B cell (primary cell): Measurements from ENCODE around the gene GRM3. TPM values are rescaled to one million over a fixed set of nuclear protein-coding genes. Genes with fewer than 3 reads are reported as not detected.

Experiments used
- ATAC-seq: fragments of 200-7000 bp; cut with Tn5 transposase; one replicate; pipeline ENCODE4 v1.10.0; 2021; ENCODE audit warnings: low read depth, mild to moderate bottlenecking, moderate number of reproducible peaks, moderate library complexity
- CTCF ChIA-PET: fragments of 350-600 bp; sonication (Branson Sonifier 250); formaldehyde crosslinking; loops from one replicate; lab custom pipeline; 2021; ENCODE audit warnings: antibody characterized with exemption, inconsistent platforms; lab: Charles Lee
- POLR2A ChIA-PET: fragments of 350-600 bp; sonication (Branson Sonifier 250); formaldehyde crosslinking; loops from one replicate; lab custom pipeline; 2021; ENCODE audit warnings: antibody characterized with exemption; lab: Charles Lee
- DNase-seq: peaks from one replicate; pipeline ENCODE4 v3.0.0; 2013
- H2AFZ ChIP-seq: 2 replicates; pipeline ENCODE4 v1.6.1; 2012; ENCODE audit warnings: mild to moderate bottlenecking, low read depth, low read length; ENCODE audit not compliant: insufficient read depth, poor library complexity, severe bottlenecking
- H3K27ac ChIP-seq, 2 donors: 1 replicate in 1 of 2; 2 replicates in 1 of 2; pipeline ENCODE4 v1.5.1; 2012 to 2013; ENCODE audit warnings: low read length in 2 of 2, mild to moderate bottlenecking in 2 of 2, moderate library complexity in 1 of 2
- H3K27me3 ChIP-seq, 4 experiments: fragments of 200-600 bp in 1 of 4; sonication (generic) in 1 of 4; replicated peaks in 1 of 4; 1 replicate in 2 of 4; 2 replicates in 2 of 4; pipeline versions ENCODE4 v1.6.1 to v1.7.0; 2013 to 2016; ENCODE audit warnings: low read length in 3 of 4, mild to moderate bottlenecking in 2 of 4, mixed read lengths in 1 of 4, moderate library complexity in 1 of 4; ENCODE audit not compliant: insufficient read depth in 4 of 4, control insufficient read depth in 3 of 4; ENCODE audit errors: control extremely low read depth in 1 of 4
- H3K36me3 ChIP-seq, 2 experiments: replicated peaks in 1 of 2; 1 replicate in 1 of 2; 2 replicates in 1 of 2; pipeline versions ENCODE4 v1.6.1 to v1.7.1; 2013; ENCODE audit warnings: low read length in 1 of 2; ENCODE audit not compliant: insufficient read depth in 2 of 2, control insufficient read depth in 1 of 2; ENCODE audit errors: control extremely low read depth in 1 of 2, extremely low read depth in 1 of 2
- H3K4me1 ChIP-seq, 2 donors: fragments of 200-600 bp in 1 of 2; sonication (generic) in 1 of 2; 1 replicate in 1 of 2; 2 replicates in 1 of 2; pipeline versions ENCODE4 v1.5.1 to v1.6.1; 2013 to 2017; ENCODE audit warnings: low read length in 2 of 2; ENCODE audit not compliant: control insufficient read depth in 2 of 2, insufficient read depth in 2 of 2
- H3K4me2 ChIP-seq: replicated peaks from 2 replicates; pipeline ENCODE3; 2012; ENCODE audit warnings: mild to moderate bottlenecking, low read depth, low read length; ENCODE audit not compliant: poor library complexity, severe bottlenecking
- H3K4me3 ChIP-seq, 5 experiments: fragments of 200-600 bp in 1 of 5; sonication (generic) in 1 of 5; 1 replicate in 3 of 5; 2 replicates in 2 of 5; pipeline versions ENCODE4 v1.5.1 to v1.7.0; 2011 to 2016; ENCODE audit warnings: low read length in 4 of 5, mild to moderate bottlenecking in 4 of 5, low read depth in 2 of 5, control low read depth in 1 of 5, moderate library complexity in 1 of 5; ENCODE audit not compliant: insufficient read depth in 1 of 5; ENCODE audit errors: control extremely low read depth in 1 of 5, extremely low read depth in 1 of 5
- H3K79me2 ChIP-seq: fragments of 200-600 bp; sonication (generic); one replicate; pipeline ENCODE4 v1.6.0; 2016; ENCODE audit warnings: low read length; ENCODE audit not compliant: control insufficient read depth, insufficient read depth
- H3K9ac ChIP-seq: fragments of 200-600 bp; sonication (generic); 2 replicates; pipeline ENCODE4 v1.6.1; 2017; ENCODE audit warnings: mild to moderate bottlenecking, low read length, moderate library complexity
- H3K9me3 ChIP-seq, 3 donors: one replicate each; pipeline versions ENCODE4 v1.6.1 to v1.7.1; 2013; ENCODE audit warnings: low read length in 2 of 3; ENCODE audit not compliant: control insufficient read depth in 2 of 3, insufficient read depth in 1 of 3; ENCODE audit errors: control extremely low read depth in 1 of 3
- H4K20me1 ChIP-seq: 2 replicates; pipeline ENCODE4 v1.6.0; 2012; ENCODE audit warnings: mild to moderate bottlenecking, low read length; ENCODE audit not compliant: insufficient read depth, control insufficient read depth, poor library complexity, severe bottlenecking
- H3K27ac Mint-ChIP-seq: one replicate; pipeline ENCODE4 v1.8.0; 2021; ENCODE audit warnings: mixed read lengths
- H3K27me3 Mint-ChIP-seq: one replicate; pipeline ENCODE4 v1.8.0; 2021; ENCODE audit warnings: mixed read lengths
- H3K4me1 Mint-ChIP-seq: one replicate; pipeline ENCODE4 v1.8.0; 2021; ENCODE audit warnings: mixed read lengths
- H3K4me3 Mint-ChIP-seq: one replicate; pipeline ENCODE4 v1.8.0; 2021; ENCODE audit warnings: mixed read lengths
- H3K9me3 Mint-ChIP-seq: one replicate; pipeline ENCODE4 v1.8.0; 2022; ENCODE audit warnings: mixed read lengths; ENCODE audit not compliant: insufficient read depth
- EZH2 ChIP-seq: IDR thresholded peaks from 2 replicates; pipeline ENCODE4 v1.6.1; 2012; ENCODE audit warnings: borderline replicate concordance, low read depth, mild to moderate bottlenecking, moderate library complexity, low read length; ENCODE audit not compliant: insufficient read depth, poor library complexity, severe bottlenecking
- WGBS: methylation state at CpG from one replicate; pipeline ENCODE4 v1.1.5; 2013; ENCODE audit warnings: missing lambda C conversion rate; ENCODE audit not compliant: insufficient coverage; 5-methylcytosine and 5-hydroxymethylcytosine counted together
- intact Hi-C: fragments of 100-400 bp; cut with micrococcal nuclease; formaldehyde crosslinking; loops from one replicate; pipeline ENCODE4 v1.10.0; 2022
- polyA plus RNA-seq: library from polyadenylated mRNA; depleted of rRNA; stranded (reverse); fragments of >200 nt; gene quantifications from 2 replicates; pipeline ENCODE4 v1.2.3, GENCODE V29; 2012
- total RNA-seq, 2 donors: library from RNA; stranded (reverse); fragments of 120-200 nt in 1 of 2; gene quantifications; 1 replicate in 1 of 2; 2 replicates in 1 of 2; pipeline versions ENCODE4 v1.2.3 to v1.2.4, GENCODE V29; 2013 to 2022
- TF ChIP-seq, protein P1 (sequence below): fragments of 200-600 bp; IDR thresholded peaks from one replicate; pipeline ENCODE4 v1.8.0; 2022; ENCODE audit warnings: antibody characterized with exemption, mild to moderate bottlenecking

The GRM3 gene
- total and polyA plus RNA-seq, 2 donors (not counting 1 experiment from before 2014, with no cell fraction given): not detected

DNA sequence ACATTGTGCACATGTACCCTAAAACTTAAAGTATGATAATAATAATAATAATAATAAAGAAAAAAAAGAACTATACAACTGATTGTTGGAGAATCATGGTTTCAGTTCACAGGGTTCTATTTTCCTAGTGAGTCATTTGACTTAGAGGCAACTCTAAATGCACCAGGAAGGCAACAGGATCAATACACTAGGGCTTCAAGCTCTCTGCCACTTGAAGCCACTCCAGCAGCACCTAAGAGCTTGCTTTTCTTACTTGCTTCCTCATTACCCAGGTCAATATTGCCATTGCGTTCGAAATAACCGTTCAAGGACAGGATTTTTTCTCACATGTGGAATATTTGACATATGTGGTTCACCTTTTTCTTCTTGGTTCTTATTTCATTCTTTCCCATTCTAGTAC lies 189.7 kb downstream of the GRM3 start:
- intact Hi-C loops: no loop called here

DNA sequence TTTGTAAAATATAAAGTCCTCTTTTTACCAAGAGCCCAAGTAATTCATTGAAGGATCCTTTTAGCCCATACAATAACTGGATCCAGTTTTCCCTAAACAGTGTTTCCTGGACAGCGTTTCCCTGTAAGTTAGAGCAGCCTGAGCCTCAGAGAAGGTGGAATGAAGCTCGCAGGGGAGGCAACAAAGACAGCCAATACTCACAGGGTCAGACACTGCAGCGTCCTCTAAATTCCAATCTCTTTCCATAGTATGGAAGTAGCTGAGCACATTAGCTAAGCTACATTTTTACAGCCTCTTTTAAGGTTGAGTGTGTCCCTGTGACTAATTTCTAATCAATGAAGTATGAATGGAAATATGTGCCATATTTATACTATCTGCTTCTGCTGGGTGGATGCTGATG lies 193.5 kb downstream of the GRM3 start:
- H3K9me3 ChIP-seq: no peaks in the 10 kb centered on the region

More for the DNA sequence above, 189.7 kb downstream of the GRM3 start:
- H3K9me3 Mint-ChIP-seq: no peaks in the 10 kb centered on the region
- H3K4me2 ChIP-seq: no peak overlapping the region
- H3K4me3 ChIP-seq: no peak overlapping the region
- no peaks in the 10 kb centered on the region for H3K4me1 Mint-ChIP-seq
- no peaks in the 10 kb centered on the region for H3K27me3 Mint-ChIP-seq
- no peak overlapping the region for H3K4me3 Mint-ChIP-seq
- ATAC-seq (no peak), DNase-seq (no peak)
- no peak overlapping the region for H2AFZ ChIP-seq
- no peak overlapping the region for H3K9ac ChIP-seq
- H3K79me2 ChIP-seq: no peaks in the 10 kb centered on the region
- H3K27me3 ChIP-seq: no peaks in the 10 kb centered on the region
- no peak for TF ChIP-seq EZH2
- TF ChIP-seq, protein P1, sequence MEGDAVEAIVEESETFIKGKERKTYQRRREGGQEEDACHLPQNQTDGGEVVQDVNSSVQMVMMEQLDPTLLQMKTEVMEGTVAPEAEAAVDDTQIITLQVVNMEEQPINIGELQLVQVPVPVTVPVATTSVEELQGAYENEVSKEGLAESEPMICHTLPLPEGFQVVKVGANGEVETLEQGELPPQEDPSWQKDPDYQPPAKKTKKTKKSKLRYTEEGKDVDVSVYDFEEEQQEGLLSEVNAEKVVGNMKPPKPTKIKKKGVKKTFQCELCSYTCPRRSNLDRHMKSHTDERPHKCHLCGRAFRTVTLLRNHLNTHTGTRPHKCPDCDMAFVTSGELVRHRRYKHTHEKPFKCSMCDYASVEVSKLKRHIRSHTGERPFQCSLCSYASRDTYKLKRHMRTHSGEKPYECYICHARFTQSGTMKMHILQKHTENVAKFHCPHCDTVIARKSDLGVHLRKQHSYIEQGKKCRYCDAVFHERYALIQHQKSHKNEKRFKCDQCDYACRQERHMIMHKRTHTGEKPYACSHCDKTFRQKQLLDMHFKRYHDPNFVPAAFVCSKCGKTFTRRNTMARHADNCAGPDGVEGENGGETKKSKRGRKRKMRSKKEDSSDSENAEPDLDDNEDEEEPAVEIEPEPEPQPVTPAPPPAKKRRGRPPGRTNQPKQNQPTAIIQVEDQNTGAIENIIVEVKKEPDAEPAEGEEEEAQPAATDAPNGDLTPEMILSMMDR: no peak
- no peaks in the 10 kb centered on the region for H4K20me1 ChIP-seq
- no peaks in the 10 kb centered on the region for H3K9me3 ChIP-seq
- ChIA-PET POLR2A (no interaction called here), CTCF (no interaction called here)
- H3K4me1 ChIP-seq: no peaks in the 10 kb centered on the region
- H3K36me3 ChIP-seq: no peaks in the 10 kb centered on the region
- no peak overlapping the region for H3K27ac ChIP-seq
- H3K27ac Mint-ChIP-seq: no peak overlapping the region
- no CpG with 5 or more reads among the region's 3 CpGs for WGBS

More for the DNA sequence above, 193.5 kb downstream of the GRM3 start:
- Mint-ChIP-seq H3K9me3 (no peaks in the 10 kb centered on the region), H3K4me3 (no peak overlapping the region), H3K27ac (no peak overlapping the region), H3K27me3 (no peaks in the 10 kb centered on the region), H3K4me1 (no peaks in the 10 kb centered on the region)
- Histone ChIP-seq H3K36me3 (no peaks in the 10 kb centered on the region), H3K79me2 (no peaks in the 10 kb centered on the region), H3K9ac (no peak overlapping the region), H3K27me3 (no peaks in the 10 kb centered on the region), H3K4me2 (no peak overlapping the region), H2AFZ (no peak overlapping the region), H4K20me1 (no peaks in the 10 kb centered on the region), H3K27ac (no peak overlapping the region), H3K4me1 (no peaks in the 10 kb centered on the region), H3K4me3 (no peak overlapping the region)
- TF ChIP-seq EZH2: no peak
- TF ChIP-seq, protein P1: no peak
- ChIA-PET CTCF (no interaction called here), POLR2A (no interaction called here)
- no peak for ATAC-seq
- intact Hi-C loops: no loop called here
- no CpG with 5 or more reads among the region's 3 CpGs for WGBS
- no peak for DNase-seq
